HEK293 (cell line): ENCODE measurements around the gene TMEM250.

Source experiments
- ATF2 ChIP-seq: fragments of 450-650 bp; formaldehyde crosslinking; IDR thresholded peaks from 2 replicates; pipeline ENCODE4 v1.5.1; 2016; ENCODE audit warnings: missing biosample characterization, missing genetic modification characterization, low read depth
- GLIS1 ChIP-seq: fragments of 450-650 bp; formaldehyde crosslinking; IDR thresholded peaks from 2 replicates; pipeline ENCODE4 v1.5.1; 2016; ENCODE audit warnings: missing biosample characterization, missing genetic modification characterization
- GLIS2 ChIP-seq: fragments of 450-650 bp; formaldehyde crosslinking; IDR thresholded peaks from 2 replicates; pipeline ENCODE4 v1.5.1; 2016; ENCODE audit warnings: missing biosample characterization, missing genetic modification characterization
- HIC1 ChIP-seq: fragments of 450-650 bp; formaldehyde crosslinking; IDR thresholded peaks from 2 replicates; pipeline ENCODE4 v1.5.1; 2016; ENCODE audit warnings: missing biosample characterization, missing genetic modification characterization
- PATZ1 ChIP-seq: fragments of 450-650 bp; formaldehyde crosslinking; IDR thresholded peaks from 2 replicates; pipeline ENCODE4 v1.5.1; 2016; ENCODE audit warnings: missing biosample characterization, missing genetic modification characterization
- PBX3 ChIP-seq: sonication (generic); formaldehyde crosslinking; IDR thresholded peaks from 2 replicates; pipeline ENCODE4 v1.8.1; 2022; ENCODE audit warnings: mild to moderate bottlenecking, moderate library complexity, missing genetic modification reagents
- PRDM1 ChIP-seq: fragments of 450-650 bp; formaldehyde crosslinking; IDR thresholded peaks from 2 replicates; pipeline ENCODE4; 2016; ENCODE audit warnings: missing biosample characterization, missing genetic modification characterization
- SP2 ChIP-seq: fragments of 450-650 bp; formaldehyde crosslinking; IDR thresholded peaks from 2 replicates; pipeline ENCODE4 v1.5.1; 2016; ENCODE audit warnings: missing biosample characterization, missing genetic modification characterization
- ZIC2 ChIP-seq: fragments of 450-650 bp; formaldehyde crosslinking; IDR thresholded peaks from 2 replicates; pipeline ENCODE4 v1.5.1; 2016; ENCODE audit warnings: missing biosample characterization, missing genetic modification characterization
- ZNF146 ChIP-seq: fragments of 450-650 bp; formaldehyde crosslinking; IDR thresholded peaks from 2 replicates; pipeline ENCODE4 v1.5.1; 2016; ENCODE audit warnings: missing biosample characterization, missing genetic modification characterization
- ZNF169 ChIP-seq: fragments of 450-650 bp; formaldehyde crosslinking; IDR thresholded peaks from 2 replicates; pipeline ENCODE4 v1.5.1; 2016; ENCODE audit warnings: missing biosample characterization, missing genetic modification characterization
- ZNF2 ChIP-seq: fragments of 450-650 bp; formaldehyde crosslinking; IDR thresholded peaks from 2 replicates; pipeline ENCODE4 v1.5.1; 2016; ENCODE audit warnings: missing biosample characterization, missing genetic modification characterization
- ZNF311 ChIP-seq: fragments of 450-650 bp; formaldehyde crosslinking; IDR thresholded peaks from 2 replicates; pipeline ENCODE4 v1.5.1; 2017; ENCODE audit warnings: missing biosample characterization, missing genetic modification characterization, borderline replicate concordance
- ZNF335 ChIP-seq: fragments of 450-650 bp; formaldehyde crosslinking; conservative IDR thresholded peaks from 2 replicates; pipeline ENCODE4 v1.5.1; 2016; ENCODE audit warnings: missing biosample characterization, missing genetic modification characterization
- ZNF354C ChIP-seq: fragments of 450-650 bp; formaldehyde crosslinking; IDR thresholded peaks from 2 replicates; pipeline ENCODE4 v1.5.1; 2016; ENCODE audit warnings: missing biosample characterization, missing genetic modification characterization, low read depth, borderline replicate concordance
- ZNF426 ChIP-seq: fragments of 450-650 bp; formaldehyde crosslinking; IDR thresholded peaks from 2 replicates; pipeline ENCODE4 v1.5.1; 2017; ENCODE audit warnings: missing biosample characterization, missing genetic modification characterization, mild to moderate bottlenecking, inconsistent platforms, moderate library complexity
- ZNF580 ChIP-seq: fragments of 450-650 bp; formaldehyde crosslinking; IDR thresholded peaks from 2 replicates; pipeline ENCODE4 v1.5.1; 2016; ENCODE audit warnings: missing biosample characterization, missing genetic modification characterization
- ZNF747 ChIP-seq: fragments of 450-650 bp; formaldehyde crosslinking; IDR thresholded peaks from 2 replicates; pipeline ENCODE4 v1.5.1; 2016; ENCODE audit warnings: missing biosample characterization, missing genetic modification characterization
- ZSCAN23 ChIP-seq: fragments of 450-650 bp; formaldehyde crosslinking; IDR thresholded peaks from 2 replicates; pipeline ENCODE4 v1.5.1; 2016; ENCODE audit warnings: missing biosample characterization, missing genetic modification characterization
- ZSCAN30 ChIP-seq: fragments of 450-650 bp; IDR thresholded peaks from 2 replicates; pipeline ENCODE4 v1.5.1; 2018; ENCODE audit warnings: missing biosample characterization, mild to moderate bottlenecking, missing genetic modification characterization, moderate library complexity
- TF ChIP-seq, protein P1 (sequence below): fragments of 450-650 bp; formaldehyde crosslinking; IDR thresholded peaks from 2 replicates; pipeline ENCODE4 v1.5.1; 2017; ENCODE audit warnings: missing biosample characterization, missing genetic modification characterization
- TF ChIP-seq, protein P2 (sequence below): fragments of 450-650 bp; formaldehyde crosslinking; IDR thresholded peaks from 2 replicates; pipeline ENCODE4 v1.5.1; 2017; ENCODE audit warnings: missing biosample characterization, missing genetic modification characterization

Gene TMEM250

DNA sequence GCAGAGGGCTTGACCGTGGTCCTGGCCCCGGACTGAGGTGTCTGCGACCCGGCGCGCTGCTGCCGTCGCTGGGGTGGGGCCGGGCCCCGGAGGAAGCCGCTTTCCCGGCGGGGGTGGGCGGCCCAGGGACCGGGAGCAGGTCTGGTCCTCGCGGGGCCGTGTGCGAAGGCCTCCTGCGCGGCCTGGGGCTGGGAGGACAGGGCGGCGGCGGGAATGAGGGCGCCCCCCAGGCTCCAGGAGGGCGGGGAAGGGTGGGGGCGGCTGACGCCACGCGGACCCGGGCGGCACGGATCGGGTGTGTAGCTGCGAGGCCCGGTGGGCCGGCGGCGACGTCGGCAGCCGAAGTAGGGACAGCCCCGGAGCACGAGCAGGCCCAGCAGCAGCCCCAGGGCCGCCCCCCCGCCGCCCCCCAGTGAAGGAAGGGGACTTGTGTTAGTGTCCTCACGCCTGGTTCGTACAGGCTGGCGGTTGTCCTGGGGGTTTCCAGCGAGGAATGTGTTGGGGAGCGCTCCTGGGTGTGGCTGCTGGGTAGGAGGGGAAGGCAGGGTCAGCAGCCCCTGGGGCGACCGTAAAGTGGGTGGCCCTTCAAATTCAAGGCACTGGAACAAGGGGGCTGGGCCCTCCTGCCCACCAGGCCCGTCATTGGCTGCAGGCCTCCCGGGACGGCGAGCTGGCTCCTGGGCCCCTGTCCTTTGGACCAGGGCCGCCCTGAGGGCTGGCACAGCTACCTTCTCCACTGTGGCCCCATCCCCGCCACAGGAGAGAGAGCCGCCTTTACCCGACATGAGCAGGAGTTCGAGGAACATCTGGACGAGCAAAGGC is 597 bp upstream of the TMEM250 start (continued):
- TF ChIP-seq HIC1 (tag by site-specific recombination), result no peak
- TF ChIP-seq, protein P1, sequence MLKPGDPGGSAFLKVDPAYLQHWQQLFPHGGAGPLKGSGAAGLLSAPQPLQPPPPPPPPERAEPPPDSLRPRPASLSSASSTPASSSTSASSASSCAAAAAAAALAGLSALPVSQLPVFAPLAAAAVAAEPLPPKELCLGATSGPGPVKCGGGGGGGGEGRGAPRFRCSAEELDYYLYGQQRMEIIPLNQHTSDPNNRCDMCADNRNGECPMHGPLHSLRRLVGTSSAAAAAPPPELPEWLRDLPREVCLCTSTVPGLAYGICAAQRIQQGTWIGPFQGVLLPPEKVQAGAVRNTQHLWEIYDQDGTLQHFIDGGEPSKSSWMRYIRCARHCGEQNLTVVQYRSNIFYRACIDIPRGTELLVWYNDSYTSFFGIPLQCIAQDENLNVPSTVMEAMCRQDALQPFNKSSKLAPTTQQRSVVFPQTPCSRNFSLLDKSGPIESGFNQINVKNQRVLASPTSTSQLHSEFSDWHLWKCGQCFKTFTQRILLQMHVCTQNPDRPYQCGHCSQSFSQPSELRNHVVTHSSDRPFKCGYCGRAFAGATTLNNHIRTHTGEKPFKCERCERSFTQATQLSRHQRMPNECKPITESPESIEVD, result no peak
- peak; percentile 71 for TF ChIP-seq SP2 (tag by site-specific recombination)
- no peak for TF ChIP-seq ZNF311 (tag by site-specific recombination)
- TF ChIP-seq ZNF146, result 0 out of 2 replicates have a peak, but pooled peaks have one; percentile 17
- TF ChIP-seq ZNF335 (tag by site-specific recombination), result peak; percentile 51
- no peak for TF ChIP-seq ZNF580
- TF ChIP-seq PRDM1, result no peak
- 0 out of 2 replicates have a peak, but pooled peaks have one; percentile 8 for TF ChIP-seq ZIC2 (tag by site-specific recombination)
- no peak for TF ChIP-seq ZNF2 (tag by site-specific recombination)
- peak; percentile 76 for TF ChIP-seq PATZ1
- no peak for TF ChIP-seq ZNF354C
- TF ChIP-seq ZNF426, result no peak
- TF ChIP-seq, protein P2, sequence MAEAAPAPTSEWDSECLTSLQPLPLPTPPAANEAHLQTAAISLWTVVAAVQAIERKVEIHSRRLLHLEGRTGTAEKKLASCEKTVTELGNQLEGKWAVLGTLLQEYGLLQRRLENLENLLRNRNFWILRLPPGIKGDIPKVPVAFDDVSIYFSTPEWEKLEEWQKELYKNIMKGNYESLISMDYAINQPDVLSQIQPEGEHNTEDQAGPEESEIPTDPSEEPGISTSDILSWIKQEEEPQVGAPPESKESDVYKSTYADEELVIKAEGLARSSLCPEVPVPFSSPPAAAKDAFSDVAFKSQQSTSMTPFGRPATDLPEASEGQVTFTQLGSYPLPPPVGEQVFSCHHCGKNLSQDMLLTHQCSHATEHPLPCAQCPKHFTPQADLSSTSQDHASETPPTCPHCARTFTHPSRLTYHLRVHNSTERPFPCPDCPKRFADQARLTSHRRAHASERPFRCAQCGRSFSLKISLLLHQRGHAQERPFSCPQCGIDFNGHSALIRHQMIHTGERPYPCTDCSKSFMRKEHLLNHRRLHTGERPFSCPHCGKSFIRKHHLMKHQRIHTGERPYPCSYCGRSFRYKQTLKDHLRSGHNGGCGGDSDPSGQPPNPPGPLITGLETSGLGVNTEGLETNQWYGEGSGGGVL, result peak; percentile 33; the same call in 1 of the 2 replicates
- peak; percentile 87 for TF ChIP-seq GLIS2 (tag by site-specific recombination)
- TF ChIP-seq GLIS1 (tag by site-specific recombination), result 0 out of 2 replicates have a peak, but pooled peaks have one; percentile 44
- peak; percentile 19; the same call in 1 of the 2 replicates for TF ChIP-seq PBX3
- TF ChIP-seq ZSCAN23 (tag by site-specific recombination), result no peak
- TF ChIP-seq ZNF169 (tag by site-specific recombination), result no peak
- TF ChIP-seq ZSCAN30 (tag by site-specific recombination), result peak; percentile 48
- TF ChIP-seq ZNF747 (tag by site-specific recombination), result no peak
- TF ChIP-seq ATF2, result no peak
